BJ (cell line): ENCODE data around the gene SRCIN1. TPM values are rescaled to one million over a fixed set of nuclear protein-coding genes. Genes with fewer than 3 reads are reported as not detected.

Experiments
- CTCF ChIA-PET: fragments of 350-600 bp; formaldehyde crosslinking; extraction: SDS; loops from one replicate; lab custom pipeline; 2021; ENCODE audit warnings: antibody characterized with exemption, inconsistent platforms; lab: Yijun Ruan, JAX
- POLR2A ChIA-PET: fragments of 300-600 bp; sonication (Branson Sonifier 250); formaldehyde crosslinking; extraction: SDS; loops from one replicate; lab custom pipeline; 2021; ENCODE audit warnings: antibody characterized with exemption; lab: Charles Lee
- DNase-seq: peaks from one replicate; pipeline ENCODE4 v3.0.0-alpha.2; 2011; ENCODE audit warnings: low read depth
- H3K27me3 ChIP-seq: 2 replicates; pipeline ENCODE4 v1.6.0; 2011; ENCODE audit warnings: low read length; ENCODE audit not compliant: control insufficient read depth, insufficient read depth
- H3K36me3 ChIP-seq: 2 replicates; pipeline ENCODE4 v1.5.1; 2011; ENCODE audit warnings: low read length; ENCODE audit not compliant: control insufficient read depth, insufficient read depth
- H3K4me3 ChIP-seq: 2 replicates; pipeline ENCODE4 v1.5.1; 2011; ENCODE audit warnings: low read depth, mild to moderate bottlenecking, control low read depth, low read length
- CTCF ChIP-seq: IDR thresholded peaks from 2 replicates; pipeline ENCODE4 v1.5.1; 2011; ENCODE audit warnings: low read depth, mild to moderate bottlenecking, control low read depth, inconsistent platforms, low read length, moderate library complexity; ENCODE audit not compliant: insufficient read depth
- polyA plus RNA-seq: library from polyadenylated mRNA; depleted of rRNA; stranded (reverse); fragments of >200 nt; gene quantifications from 2 replicates; pipeline ENCODE4 v1.2.3, GENCODE V29; 2011

Gene SRCIN1
- polyA plus RNA-seq, 1 experiment, result not detected

DNA sequence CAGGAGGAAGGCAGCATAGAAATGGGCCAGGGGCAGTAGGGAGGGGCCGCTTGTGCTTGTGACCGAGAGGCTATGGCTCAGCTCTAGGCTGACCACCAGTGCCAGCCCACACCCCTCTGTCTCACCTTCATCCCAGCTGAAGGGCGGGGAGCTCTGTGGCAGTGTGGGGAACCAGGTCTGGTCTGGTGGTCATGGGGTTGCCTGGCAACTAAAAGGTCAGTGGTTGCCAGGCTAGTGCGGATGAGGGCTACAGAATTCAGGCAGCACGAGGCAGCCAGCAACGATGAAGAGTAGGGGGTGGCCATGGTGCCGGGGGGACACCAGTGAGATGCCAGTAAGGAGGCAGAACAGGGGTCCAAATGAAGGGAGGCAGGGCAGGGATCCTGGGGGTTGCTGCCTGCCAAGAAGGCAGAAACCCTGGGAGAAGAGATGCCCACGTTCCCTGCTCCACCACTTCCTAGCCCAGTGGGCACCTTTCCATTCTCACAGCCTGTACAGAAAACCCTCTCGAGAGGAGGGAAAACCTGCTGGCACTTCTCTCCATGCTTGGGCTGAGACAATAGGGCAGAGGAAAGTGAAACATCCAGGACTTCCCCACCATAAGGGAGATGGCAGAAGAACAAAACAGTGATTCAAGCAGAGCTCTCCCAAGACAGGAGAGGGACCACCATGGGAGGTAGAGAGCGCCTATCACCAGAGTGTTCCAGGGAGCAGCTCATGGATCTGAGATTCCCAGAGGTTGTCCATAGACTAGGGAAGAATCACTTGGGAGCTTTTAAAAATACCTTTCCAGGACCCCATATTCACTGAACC lies 39.7 kb downstream of the SRCIN1 start:
- ChIA-PET POLR2A (no interaction called here), CTCF (interaction anchor here (0.5 to 2.9 kb wide), 5 partner anchors 8 to 101 kb away, joined by 3 to 10 read pairs (median 4); no protein-coding TSS in a partner anchor)
- DNase-seq, result no peak
- H3K4me3 ChIP-seq, result no peak overlapping the region
- TF ChIP-seq CTCF, result no peak
- H3K27me3 ChIP-seq, result peaks cover 34% of the 10 kb centered on the region
- no peaks in the 10 kb centered on the region for H3K36me3 ChIP-seq

- Histone ChIP-seq H3K27me3 (peaks cover 28% of the 10 kb centered on the region), H3K36me3 (no peaks in the 10 kb centered on the region), H3K4me3 (no peak overlapping the region)
- DNase-seq, result no peak
- ChIA-PET POLR2A (no interaction called here), CTCF (interaction anchor here (0.9 to 2.9 kb wide), 6 partner anchors 10 to 103 kb away, joined by 3 to 10 read pairs (median 3); no protein-coding TSS in a partner anchor)
- no peak for TF ChIP-seq CTCF
These were observed 40.9 kb downstream of the SRCIN1 start for GRCh38 chr17:38564869-38565268.

DNA sequence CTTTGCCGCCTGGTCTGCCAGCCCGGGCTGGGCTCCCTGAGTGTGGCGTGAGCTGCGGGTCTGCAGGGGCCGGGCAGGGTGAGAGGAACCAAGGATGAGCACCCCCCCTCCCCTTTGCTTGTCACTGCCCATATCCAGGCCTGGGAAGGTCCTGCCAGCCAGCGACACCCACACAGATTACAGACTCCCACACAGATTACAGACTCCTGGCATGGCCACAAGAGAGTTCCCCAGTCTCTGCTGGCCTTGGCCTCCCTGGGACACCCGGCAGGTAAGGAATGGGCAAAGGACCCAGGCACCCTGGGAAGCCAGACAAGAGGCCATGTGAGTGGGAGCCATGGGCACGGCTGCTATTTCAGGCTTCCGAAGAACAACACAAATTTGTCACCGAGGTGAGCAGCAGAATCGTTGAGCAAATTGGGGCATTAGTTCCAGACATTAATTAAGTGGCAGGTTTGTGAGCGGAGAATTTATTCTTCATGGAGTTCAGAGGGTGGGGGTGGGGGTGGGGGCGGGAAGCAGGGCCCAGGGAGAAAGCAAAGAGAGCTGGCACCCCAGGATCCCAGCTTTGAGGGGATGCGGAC lies 41.4 kb downstream of the SRCIN1 start:
- TF ChIP-seq CTCF, result no peak
- Histone ChIP-seq H3K4me3 (no peak overlapping the region), H3K36me3 (no peaks in the 10 kb centered on the region), H3K27me3 (peaks cover 27% of the 10 kb centered on the region)
- no peak for DNase-seq
- POLR2A ChIA-PET, result no interaction called here
- CTCF ChIA-PET, result interaction anchor here (0.9 to 1.5 kb wide), 6 partner anchors 10 to 55 kb away, joined by 3 to 5 read pairs (median 3); no protein-coding TSS in a partner anchor

GRCh38 chr17:38563362-38564253 lies 42.1 kb downstream of the SRCIN1 start:
- ChIA-PET CTCF (interaction anchor here (1.0 to 1.5 kb wide), 3 partner anchors 16 to 100 kb away, joined by 3 to 5 read pairs (median 4); no protein-coding TSS in a partner anchor), POLR2A (no interaction called here)
- Histone ChIP-seq H3K36me3 (no peaks in the 10 kb centered on the region), H3K27me3 (peaks cover 23% of the 10 kb centered on the region), H3K4me3 (no peak overlapping the region)
- DNase-seq, result no peak
- no peak for TF ChIP-seq CTCF
